ENCODE results near the gene C11orf58. TPM values are rescaled to one million over a fixed set of nuclear protein-coding genes. Genes with fewer than 3 reads are reported as not detected.

The C11orf58 gene
- total RNA-seq, 1 donor from 2014 or later, result 148 TPM

GRCh38 chr11:16806791-16807190, 68.3 kb downstream of the C11orf58 start:
- peaks cover 30% of the 10 kb centered on the region for H3K4me1 Mint-ChIP-seq (ENCODE audit: unreplicated experiment)
- no peak for TF ChIP-seq CTCF (conservative IDR thresholded peaks at IDR 0.05)
- H3K4me3 Mint-ChIP-seq, result peak overlapping the region; percentile 53
- no peak for DNase-seq (ENCODE audit: extremely low spot score, unreplicated experiment)
- no peaks in the 10 kb centered on the region for H3K27me3 Mint-ChIP-seq
- no peaks in the 10 kb centered on the region for H3K9me3 Mint-ChIP-seq
- peaks cover 10% of the 10 kb centered on the region for H3K36me3 Mint-ChIP-seq
- H3K27ac Mint-ChIP-seq, result peak overlapping the region; percentile 84

DNA sequence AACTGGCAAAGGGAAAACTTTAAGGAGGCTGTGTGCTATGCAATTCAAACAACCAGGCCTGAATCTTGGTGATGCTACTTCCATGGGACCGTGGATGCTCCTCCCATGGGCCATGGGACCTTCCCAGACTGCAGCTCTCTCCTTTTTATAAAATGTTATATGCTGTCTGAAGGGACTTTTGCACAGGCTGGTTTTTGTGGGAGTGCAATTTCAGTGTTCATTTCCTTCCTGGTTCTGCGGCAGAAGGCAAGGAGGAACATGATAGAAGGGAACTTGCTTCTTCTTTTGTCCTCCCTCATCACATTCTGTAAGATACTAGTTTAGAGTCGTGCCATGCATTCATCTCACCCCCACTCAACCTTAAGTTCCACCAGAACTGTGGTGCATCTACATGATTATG, 68.9 kb downstream of the C11orf58 start:
- H3K9me3 Mint-ChIP-seq, result no peaks in the 10 kb centered on the region
- peaks cover 12% of the 10 kb centered on the region for H3K36me3 Mint-ChIP-seq
- H3K27ac Mint-ChIP-seq, result peak overlapping the region; percentile 84
- H3K4me1 Mint-ChIP-seq (ENCODE audit: unreplicated experiment), result peaks cover 33% of the 10 kb centered on the region
- no peak for DNase-seq (ENCODE audit: extremely low spot score, unreplicated experiment)
- H3K27me3 Mint-ChIP-seq, result no peaks in the 10 kb centered on the region
- TF ChIP-seq CTCF (conservative IDR thresholded peaks at IDR 0.05), result no peak
- peak overlapping the region; percentile 53 for H3K4me3 Mint-ChIP-seq

All from type B pancreatic cell (in vitro differentiated cells).